GM19468 (cell line): ENCODE measurements around the gene FGF9.

Experiments used
- ATAC-seq: cut with Tn5 transposase; IDR thresholded peaks from one replicate; pipeline ENCODE4 v1.9.1; 2021; ENCODE audit warnings: mild to moderate bottlenecking, moderate library complexity, moderate number of reproducible peaks; ENCODE audit not compliant: unreplicated experiment; ENCODE audit errors: extremely low read depth

FGF9 gene

DNA sequence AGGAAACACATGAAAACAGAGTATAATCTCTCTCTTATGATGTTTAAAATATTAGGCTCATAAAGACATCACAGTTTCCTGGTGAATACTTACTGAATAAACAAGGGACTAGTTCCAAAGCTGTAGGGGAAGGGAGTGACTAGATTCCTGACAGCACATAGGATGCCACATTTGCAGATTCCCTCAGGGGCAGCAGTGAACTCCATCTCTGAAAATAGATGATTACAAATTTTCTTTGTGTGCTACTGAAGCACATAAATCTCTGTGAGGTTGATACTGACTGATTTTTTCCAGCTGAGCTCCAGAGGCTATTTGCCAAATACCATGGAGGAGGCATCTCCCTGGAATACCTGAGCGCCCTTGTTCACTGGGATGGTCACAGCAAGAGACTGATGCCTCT, 77.3 kb downstream of the FGF9 start:
- ATAC-seq: no peak

DNA sequence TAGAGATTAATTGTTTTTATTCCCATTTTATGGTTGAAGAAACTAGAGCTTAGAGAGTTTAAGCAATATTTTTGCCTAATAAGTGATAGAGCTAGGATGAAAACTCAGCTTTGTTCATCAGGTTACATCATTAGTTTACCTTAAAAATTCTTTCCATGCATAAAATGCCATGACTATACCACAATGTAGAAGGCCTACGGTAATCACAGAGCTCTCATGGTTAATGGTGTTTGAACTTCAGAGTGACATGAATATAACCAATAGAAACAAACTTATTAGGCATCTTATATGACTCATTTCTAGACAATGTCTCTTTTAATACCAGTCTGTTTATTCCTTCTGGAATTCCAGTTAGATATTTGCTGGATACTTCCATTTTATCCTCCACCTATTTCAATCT, 78.5 kb downstream of the FGF9 start:
- ATAC-seq: no peak

DNA sequence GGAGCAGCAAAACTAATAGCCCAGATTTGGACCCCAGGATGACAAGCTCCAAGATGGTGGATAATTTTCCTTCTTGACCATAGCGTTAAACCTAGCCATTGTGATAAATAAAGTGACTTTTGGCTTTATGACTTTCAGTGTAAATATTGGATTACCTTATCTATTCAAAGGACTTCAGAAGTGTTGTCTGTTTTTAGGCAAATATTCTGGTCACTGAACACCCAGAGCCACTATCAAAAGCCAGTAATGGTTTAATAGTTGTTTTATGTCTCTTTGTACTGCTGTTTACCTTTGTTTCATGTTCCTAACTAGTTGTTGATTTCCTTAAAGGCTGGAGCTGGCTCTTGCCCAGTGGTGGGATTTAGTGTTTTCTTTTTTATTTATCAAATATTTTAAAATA, 81.6 kb downstream of the FGF9 start:
- ATAC-seq: no peak

DNA sequence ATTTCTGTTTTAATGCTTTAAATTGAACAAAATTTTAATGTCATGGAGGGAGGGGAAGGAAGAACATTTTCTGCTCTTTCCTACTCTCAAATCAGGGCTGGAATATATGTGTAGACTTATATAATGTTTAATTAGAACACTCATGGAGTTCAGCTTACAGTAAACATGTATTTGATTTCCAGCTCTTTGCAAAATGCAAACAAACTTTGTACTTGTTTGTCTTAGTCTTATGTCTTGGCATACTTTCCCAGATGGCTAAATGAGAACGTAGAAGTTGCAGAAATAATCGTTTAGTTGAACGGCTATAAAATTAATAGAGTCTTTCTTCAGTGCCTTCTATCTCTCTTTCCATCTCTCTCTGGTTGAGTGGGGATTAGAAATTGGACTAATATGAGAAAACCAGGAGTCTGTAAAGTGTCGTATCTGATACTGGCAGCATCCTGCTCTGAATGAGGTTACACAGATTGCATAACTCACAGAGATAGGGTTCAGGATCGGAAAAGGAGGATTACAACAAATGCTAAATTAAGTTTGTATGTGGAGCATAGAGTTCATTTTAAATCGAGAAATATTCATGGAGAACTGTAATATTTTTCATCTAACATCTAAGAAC, 82.3 kb downstream of the FGF9 start:
- ATAC-seq: no peak
